Stomach (tissue), 4 donors: ENCODE measurements around the gene HNRNPR.
"Not testable (repeated sequence)": the region's sequence is repeated elsewhere in the genome, so short reads cannot be mapped to it uniquely, and the experiment has no call there.

ENCODE experiments used
- POLR2A ChIP-seq, 4 donors: fragments of 450-650 bp; IDR thresholded peaks; one replicate each; pipeline ENCODE4 v1.6.1; 2016; ENCODE audit warnings: antibody characterized with exemption in 4 of 4, control low read depth in 2 of 4, mild to moderate bottlenecking in 1 of 4, moderate library complexity in 1 of 4
- POLR2AphosphoS5 ChIP-seq, 3 donors: sonication (generic); formaldehyde crosslinking; IDR thresholded peaks; one replicate each; pipeline ENCODE4 v1.6.1; 2016; ENCODE audit warnings: antibody characterized with exemption in 3 of 3
- TF ChIP-seq, protein P1 (sequence below), 7 experiments: fragments of 450-650 bp in 4 of 7; fragments of 200-600 bp in 3 of 7; sonication (generic) in 3 of 7; IDR thresholded peaks; one replicate each; pipeline ENCODE4 v1.5.1; 2016 to 2019; ENCODE audit warnings: antibody characterized with exemption in 7 of 7, control low read depth in 2 of 7, mild to moderate bottlenecking in 1 of 7

DNA sequence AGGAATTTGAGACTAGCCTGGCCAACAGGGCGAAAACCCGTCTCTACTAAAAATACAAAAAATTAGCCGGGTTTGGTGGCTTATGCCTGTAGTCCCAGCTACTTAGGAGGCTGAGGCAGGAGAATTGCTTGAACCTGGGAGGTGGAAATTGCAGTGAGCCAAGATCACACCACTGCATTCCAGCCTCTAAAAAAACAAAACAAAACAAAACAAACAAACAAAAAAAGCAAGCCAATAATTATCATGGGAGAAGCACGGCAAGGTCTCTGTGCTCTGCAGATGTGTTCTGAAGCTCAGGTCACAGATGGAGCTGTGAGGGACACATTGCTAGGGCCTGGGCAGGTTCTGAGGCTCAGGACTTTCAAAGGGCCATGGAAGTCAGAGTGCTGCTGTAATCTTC lies 36.2 kb upstream of the HNRNPR start:
- TF ChIP-seq, protein P1, sequence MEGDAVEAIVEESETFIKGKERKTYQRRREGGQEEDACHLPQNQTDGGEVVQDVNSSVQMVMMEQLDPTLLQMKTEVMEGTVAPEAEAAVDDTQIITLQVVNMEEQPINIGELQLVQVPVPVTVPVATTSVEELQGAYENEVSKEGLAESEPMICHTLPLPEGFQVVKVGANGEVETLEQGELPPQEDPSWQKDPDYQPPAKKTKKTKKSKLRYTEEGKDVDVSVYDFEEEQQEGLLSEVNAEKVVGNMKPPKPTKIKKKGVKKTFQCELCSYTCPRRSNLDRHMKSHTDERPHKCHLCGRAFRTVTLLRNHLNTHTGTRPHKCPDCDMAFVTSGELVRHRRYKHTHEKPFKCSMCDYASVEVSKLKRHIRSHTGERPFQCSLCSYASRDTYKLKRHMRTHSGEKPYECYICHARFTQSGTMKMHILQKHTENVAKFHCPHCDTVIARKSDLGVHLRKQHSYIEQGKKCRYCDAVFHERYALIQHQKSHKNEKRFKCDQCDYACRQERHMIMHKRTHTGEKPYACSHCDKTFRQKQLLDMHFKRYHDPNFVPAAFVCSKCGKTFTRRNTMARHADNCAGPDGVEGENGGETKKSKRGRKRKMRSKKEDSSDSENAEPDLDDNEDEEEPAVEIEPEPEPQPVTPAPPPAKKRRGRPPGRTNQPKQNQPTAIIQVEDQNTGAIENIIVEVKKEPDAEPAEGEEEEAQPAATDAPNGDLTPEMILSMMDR (IDR thresholded peaks at IDR 0.05), result not testable (repeated sequence)
- TF ChIP-seq POLR2A, POLR2AphosphoS5 (IDR thresholded peaks at IDR 0.05): not testable (repeated sequence)
